Retinal pigment epithelial cell (primary cell): ENCODE results near the gene STEAP1B.

Experiments
- DNase-seq: peaks from one replicate; pipeline ENCODE4 v3.0.0-alpha.2; 2010; ENCODE audit warnings: low read depth
- H3K4me3 ChIP-seq: 2 replicates; pipeline ENCODE4 v1.5.1; 2011; ENCODE audit warnings: mild to moderate bottlenecking, low read length, control low read depth, moderate library complexity
- TF ChIP-seq, protein P1 (sequence below): conservative IDR thresholded peaks from 2 replicates; pipeline ENCODE4 v1.5.1; 2011; ENCODE audit warnings: low read depth, low read length, control low read depth, inconsistent platforms

STEAP1B gene

DNA sequence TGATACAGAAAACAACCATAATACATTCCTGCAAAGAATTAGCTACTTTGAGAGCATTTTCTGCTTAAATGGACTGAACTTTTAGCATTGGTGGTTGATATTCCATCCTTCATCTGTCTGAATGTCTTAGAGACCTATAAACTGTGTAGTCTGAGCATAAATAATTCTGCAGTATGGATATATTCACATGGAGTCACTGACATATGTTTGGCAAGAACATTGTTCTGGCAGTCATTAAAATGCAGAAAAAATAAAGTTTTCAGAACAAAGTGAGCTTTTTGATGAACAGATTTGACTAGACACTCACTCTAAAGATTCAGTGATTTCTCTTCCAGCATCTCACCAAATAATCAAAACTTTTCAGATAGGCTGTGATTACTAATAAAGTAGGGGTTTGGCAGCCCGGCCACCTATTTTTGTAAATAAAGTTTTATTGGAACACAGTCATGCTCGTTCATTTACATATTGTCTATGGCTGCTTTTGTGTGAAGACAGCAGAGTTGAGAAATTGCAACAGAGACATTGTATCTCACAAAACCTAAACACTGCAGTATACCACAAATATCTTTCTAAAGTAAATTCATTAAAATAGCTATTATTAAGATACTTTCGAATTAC lies 98.9 kb downstream of the STEAP1B start:
- no peak overlapping the region for H3K4me3 ChIP-seq
- no peak for DNase-seq
- TF ChIP-seq, protein P1, sequence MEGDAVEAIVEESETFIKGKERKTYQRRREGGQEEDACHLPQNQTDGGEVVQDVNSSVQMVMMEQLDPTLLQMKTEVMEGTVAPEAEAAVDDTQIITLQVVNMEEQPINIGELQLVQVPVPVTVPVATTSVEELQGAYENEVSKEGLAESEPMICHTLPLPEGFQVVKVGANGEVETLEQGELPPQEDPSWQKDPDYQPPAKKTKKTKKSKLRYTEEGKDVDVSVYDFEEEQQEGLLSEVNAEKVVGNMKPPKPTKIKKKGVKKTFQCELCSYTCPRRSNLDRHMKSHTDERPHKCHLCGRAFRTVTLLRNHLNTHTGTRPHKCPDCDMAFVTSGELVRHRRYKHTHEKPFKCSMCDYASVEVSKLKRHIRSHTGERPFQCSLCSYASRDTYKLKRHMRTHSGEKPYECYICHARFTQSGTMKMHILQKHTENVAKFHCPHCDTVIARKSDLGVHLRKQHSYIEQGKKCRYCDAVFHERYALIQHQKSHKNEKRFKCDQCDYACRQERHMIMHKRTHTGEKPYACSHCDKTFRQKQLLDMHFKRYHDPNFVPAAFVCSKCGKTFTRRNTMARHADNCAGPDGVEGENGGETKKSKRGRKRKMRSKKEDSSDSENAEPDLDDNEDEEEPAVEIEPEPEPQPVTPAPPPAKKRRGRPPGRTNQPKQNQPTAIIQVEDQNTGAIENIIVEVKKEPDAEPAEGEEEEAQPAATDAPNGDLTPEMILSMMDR: no peak

DNA sequence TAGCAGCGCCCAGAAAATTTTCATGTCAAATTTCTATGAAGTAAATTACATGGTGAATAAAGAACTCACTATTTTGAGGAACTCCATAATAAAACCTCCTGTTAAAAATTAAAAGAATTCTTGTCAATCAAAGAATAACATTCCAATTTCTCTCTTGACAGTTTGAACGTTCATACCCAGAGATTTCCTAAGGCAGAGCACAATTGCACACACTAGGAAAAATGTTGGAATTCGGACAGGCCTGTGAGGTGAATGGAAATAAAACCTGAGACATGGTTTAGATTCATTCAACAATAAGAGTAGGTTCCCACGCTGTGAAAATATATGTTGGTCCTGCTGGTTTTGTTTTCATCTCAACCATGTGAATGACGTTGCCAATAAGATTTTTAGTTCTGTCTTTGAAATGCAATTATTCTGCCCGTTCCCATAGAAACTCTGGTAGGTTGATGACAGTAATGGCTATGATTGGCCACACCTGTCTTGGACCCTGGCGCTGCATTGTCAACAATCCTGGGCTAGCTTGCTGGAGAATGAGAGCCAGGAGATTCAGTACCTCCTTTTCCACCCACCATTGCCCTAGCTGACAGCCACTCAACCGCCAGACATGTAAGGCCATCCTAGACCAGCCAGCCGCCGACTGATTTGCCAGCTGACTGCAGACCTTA lies 99.7 kb downstream of the STEAP1B start:
- TF ChIP-seq, protein P1: no peak
- DNase-seq: no peak
- H3K4me3 ChIP-seq: no peak overlapping the region

DNA sequence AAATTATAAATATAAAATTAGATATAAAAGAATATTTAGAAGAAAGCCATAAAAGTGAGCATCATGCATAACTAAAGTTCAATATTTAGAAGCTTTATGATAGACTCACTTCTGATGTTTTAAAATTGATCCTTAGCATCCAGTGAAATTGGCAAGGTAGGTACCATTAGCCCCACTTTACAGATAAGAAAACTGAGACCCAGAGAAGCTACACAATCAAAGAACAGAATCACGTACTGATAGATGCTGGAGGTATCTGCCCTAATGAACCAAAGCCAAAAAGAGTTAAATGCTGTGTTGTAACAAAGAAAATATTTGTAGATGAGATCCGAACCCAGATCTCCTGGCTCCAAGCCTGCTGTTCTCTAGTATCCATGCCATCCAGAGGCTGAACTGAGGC lies 100.4 kb downstream of the STEAP1B start:
- no peak for DNase-seq
- TF ChIP-seq, protein P1: no peak
- H3K4me3 ChIP-seq: no peak overlapping the region

DNA sequence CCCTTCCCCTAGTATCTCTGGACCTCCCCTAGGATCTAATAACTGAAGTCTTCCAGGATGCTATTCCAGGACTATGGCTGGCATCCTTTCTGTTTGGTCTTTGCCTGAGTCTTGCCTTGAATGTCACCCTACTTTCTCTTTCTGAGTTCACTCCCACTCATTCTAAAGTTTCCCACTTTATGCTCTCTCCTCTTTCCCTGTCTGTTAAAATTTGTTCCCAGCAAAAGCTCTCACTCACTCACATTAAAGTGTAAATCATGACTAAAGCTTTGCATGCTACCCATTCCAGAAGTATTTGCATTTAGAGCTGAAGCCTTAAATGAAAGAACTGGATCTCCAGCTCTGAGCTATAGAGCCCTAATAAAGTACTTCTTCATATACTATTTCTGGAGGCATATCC lies 100.9 kb downstream of the STEAP1B start:
- H3K4me3 ChIP-seq: no peak overlapping the region
- TF ChIP-seq, protein P1: no peak
- no peak for DNase-seq

DNA sequence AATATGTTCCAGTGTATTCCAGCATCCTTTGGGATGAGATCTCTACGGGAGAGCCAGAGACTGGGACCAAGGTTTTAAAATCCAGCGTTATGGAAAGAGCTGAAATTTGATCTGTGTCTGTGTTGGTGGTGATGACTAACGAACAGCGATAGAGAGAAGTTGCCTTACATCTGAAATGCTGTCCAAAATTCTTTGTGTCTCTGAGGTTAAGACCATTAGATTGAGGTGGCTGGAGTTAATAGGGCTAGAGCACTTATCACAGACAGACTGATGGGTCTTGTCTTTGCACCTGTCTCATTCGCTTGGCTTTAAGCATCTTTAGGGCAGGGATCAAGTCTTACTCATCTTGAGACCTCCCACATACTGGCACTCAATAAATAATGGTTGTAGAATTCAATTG lies 102.0 kb downstream of the STEAP1B start:
- TF ChIP-seq, protein P1: no peak
- no peak overlapping the region for H3K4me3 ChIP-seq
- DNase-seq: no peak

DNA sequence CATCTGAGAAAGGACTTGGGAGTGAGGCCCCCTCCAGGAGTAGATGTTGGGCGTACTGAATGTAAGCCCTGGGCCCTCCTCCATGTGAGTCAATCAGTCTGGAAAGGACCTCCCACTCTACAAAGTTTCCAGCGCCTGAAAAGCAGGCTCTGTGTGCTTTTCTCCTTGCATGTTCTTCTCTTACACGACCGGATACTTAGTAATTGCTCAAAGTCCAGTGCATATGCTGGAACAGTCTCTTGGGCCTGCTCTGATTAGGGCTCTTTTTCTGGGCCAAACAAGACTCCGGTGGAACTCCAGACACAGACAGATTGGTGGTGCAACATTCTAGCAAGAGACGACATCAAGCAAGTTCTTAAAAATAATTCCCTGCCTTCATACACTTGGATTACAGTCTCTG lies 104.8 kb downstream of the STEAP1B start:
- no peak for DNase-seq
- no peak overlapping the region for H3K4me3 ChIP-seq
- TF ChIP-seq, protein P1: no peak

DNA sequence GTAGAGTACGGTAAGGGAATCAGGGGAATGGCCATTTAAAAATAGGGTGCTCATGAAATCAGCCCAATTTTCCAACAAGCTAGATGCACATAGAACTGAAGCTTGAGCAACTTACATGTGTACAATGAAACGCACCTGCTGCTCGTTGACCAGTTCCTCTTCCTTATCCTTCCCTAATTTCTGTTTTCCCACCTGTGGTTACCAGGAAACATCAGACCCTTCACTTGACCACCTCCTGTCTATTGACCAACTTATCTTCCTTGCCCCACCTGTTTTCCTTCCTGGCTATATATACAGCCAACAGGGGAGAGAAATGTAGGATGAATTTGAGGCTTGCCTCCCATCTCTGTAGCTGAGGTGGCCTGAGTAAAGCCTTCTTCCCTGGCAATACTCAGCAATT lies 105.2 kb downstream of the STEAP1B start:
- TF ChIP-seq, protein P1: no peak
- no peak overlapping the region for H3K4me3 ChIP-seq
- DNase-seq: no peak
